Adipose tissue (tissue), 3 donors: ENCODE measurements around the gene KCNH6. TPM values are rescaled to one million over a fixed set of nuclear protein-coding genes. Genes with fewer than 3 reads are reported as not detected.

Experiments
- H3K27ac ChIP-seq: one replicate; pipeline ENCODE4 v1.5.1; 2013; ENCODE audit warnings: low read depth, low read length
- WGBS, 3 donors: extraction: QIAGEN DNeasy Blood & Tissue Kit; methylation state at CpG; one replicate each; pipeline ENCODE4 v1.1.7; 2013; 5-methylcytosine and 5-hydroxymethylcytosine counted together
- polyA plus RNA-seq, 3 donors: library from polyadenylated mRNA; stranded (reverse); fragments of 200-250 nt; gene quantifications; one replicate each; pipeline ENCODE4 v1.2.3, GENCODE V29; 2013
- donor health status: healthy with polysubstance abuse.
- donor health status: Bipolar disorder and iron deficiency.
- donor health status: healthy.

Gene KCNH6
- polyA plus RNA-seq, 3 donors, result 0.06 to 0.92 TPM; not detected in 1

DNA sequence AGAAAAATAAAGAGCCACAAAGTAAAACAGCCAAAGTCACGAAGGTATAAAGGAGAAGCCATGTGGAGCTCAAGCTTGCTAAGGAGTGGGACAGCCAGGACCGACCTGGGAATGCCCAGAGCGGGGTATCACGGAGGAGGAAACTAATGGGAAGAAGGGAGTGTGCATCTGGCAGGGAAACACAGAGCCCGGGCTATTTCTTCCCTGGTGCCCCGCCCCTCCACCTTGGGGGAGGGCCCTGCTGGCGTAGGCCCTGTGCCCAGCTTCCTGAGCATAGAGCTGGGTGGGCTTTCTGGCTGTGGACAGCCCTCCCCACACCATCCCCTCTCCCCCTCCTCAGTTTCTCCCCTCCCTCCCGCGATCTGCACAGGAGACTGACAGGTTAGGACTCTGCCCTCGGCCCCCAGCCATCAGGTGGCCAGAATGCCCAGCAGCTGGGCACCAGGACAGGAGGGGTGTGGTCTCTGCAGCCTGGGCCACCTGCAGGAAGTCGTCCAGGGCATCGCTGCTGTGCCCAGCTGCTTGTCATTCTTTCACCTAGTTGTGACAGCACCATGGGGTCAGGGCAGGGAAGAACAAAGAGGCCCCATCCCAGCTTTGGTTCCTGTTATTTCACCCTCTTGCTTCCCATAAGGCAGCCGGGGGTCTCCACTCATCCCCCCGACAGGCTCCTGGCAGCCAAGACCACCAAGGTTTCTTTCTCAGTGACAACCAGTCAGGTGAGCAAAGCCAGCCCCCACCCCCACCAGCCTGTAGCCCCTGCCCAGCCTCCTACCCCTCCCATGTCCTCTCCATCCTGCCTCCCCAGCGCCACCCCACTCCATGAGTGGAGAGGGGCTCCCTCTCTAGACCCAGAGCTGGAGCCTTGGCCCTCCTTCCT, 20.0 kb downstream of the KCNH6 start:
- no peak overlapping the region for H3K27ac ChIP-seq
- 48 to 54% (median 54%) methylated on average over 14 to 15 of the region's 15 CpGs for WGBS, 3 donors

DNA sequence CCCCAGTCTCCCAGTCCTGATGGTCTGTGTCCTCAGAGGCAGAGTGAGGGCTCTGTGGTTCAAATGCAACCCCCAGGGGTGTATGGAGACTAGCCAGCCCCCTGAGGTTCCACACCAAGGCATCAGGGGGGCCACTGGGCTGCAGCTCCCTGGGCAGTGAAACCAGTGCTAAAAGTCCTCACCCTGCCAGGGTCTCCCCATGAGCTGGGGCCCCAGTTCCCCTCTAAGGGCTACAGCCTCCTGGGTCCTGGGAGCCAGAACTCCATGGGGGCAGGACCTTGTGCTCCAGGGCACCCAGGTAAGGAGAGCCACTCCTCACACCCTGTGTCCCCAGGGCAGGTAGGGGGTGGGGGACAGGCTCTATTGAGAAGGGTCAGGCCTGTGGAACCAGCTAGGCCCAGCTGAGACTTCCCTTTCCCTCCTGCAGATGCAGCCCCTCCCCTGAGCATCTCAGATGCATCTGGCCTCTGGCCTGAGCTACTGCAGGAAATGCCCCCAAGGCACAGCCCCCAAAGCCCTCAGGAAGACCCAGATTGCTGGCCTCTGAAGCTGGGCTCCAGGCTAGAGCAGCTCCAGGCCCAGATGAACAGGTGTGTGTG, 20.8 kb downstream of the KCNH6 start:
- H3K27ac ChIP-seq, result no peak overlapping the region

DNA sequence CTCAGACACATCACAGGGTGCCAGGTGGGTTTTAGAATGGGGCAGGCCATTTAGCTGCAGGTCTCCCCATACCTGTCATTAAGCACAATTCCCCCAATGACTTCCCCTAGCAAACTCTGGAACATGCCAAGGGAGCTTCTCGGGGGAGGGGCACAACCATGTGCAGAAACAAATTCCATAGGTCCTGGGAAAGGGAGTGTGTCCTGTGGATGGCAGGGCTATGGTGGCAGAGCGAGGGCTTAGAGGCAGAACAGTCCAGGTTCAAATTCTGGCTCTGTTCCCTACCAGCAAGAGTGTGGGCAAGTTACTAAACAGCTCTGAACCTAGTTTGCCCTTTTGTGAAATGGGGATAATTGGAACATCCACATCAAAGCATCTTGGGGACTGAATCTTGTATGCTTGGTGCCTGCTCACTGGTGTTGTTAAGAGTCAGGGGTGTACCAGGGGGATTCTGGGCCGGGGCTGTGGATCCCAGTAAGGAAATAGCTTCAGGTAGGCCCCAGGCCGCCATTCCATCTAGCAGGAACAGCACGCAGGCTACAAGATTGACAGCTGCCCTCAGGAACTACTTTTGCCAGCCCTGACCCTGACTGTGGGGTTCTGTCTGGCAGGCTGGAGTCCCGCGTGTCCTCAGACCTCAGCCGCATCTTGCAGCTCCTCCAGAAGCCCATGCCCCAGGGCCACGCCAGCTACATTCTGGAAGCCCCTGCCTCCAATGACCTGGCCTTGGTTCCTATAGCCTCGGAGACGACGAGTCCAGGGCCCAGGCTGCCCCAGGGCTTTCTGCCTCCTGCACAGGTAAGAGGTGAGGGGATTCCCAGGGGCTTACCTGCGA, 21.5 kb downstream of the KCNH6 start:
- H3K27ac ChIP-seq, result no peak overlapping the region
- WGBS, 3 donors, result 89 to 92% (median 91%) methylated on average over 13 of the region's 13 CpGs

DNA sequence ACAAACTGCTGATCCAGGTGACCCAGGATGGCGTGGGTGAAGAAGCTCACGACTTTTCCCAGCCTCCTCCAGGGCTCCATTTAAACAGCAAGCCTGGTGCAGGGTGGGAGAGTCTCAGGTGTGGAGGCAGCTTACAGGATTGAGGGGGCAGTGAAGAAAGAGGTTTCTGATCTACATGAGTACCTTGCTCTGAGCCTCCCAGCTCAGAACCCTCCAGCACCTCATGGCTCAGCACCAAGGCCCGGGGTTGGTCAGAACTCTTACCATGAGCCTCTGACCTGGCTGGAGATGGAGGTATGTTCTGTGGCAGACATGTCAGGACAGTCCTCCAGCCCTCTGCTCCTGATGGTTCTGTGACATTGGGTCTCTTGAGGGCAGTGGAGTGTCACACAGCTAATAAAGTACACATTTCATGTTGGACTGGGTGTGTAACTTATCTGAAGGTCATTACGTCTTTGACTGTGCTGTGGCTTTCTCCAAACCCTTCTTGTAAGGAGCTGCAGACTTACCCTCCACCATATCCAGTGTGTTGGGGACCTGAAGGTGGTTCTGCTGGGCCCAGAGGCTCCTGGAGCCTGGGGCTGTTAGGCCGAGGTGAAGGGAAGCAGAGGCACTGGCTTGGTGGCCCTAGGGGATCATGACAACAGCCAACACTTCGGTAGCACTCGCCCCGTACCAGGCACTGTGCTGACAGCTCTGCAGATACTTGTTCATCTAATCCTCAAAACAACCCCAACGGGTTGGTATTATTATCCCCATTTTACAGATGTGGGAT, 23.3 kb downstream of the KCNH6 start:
- no peak overlapping the region for H3K27ac ChIP-seq
- 84 to 92% (median 90%) methylated on average over 9 of the region's 9 CpGs for WGBS, 3 donors

DNA sequence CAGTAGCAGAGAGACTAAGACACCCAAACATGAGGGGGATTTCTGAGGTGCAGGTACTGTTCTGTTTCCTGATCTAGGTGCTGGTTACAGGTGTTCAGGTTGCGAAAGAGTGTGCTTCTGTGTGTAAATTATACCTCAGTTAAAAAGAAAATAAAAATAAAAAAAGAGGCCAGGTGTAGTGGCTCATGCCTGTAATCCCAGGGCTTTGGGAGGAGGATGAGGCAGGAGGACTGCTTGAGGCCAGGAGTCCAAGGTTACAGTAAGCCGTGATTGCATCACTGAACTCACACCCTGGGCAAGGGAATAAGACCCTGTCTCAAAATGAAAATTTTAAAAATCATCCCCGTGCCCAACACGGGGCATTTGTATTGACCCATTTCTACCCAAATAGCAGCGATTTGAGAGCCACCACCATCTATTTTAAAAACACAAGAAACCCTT, 23.9 kb downstream of the KCNH6 start:
- no peak overlapping the region for H3K27ac ChIP-seq
- WGBS, 3 donors, result 59 to 75% (median 72%) methylated on average over 5 of the region's 5 CpGs

DNA sequence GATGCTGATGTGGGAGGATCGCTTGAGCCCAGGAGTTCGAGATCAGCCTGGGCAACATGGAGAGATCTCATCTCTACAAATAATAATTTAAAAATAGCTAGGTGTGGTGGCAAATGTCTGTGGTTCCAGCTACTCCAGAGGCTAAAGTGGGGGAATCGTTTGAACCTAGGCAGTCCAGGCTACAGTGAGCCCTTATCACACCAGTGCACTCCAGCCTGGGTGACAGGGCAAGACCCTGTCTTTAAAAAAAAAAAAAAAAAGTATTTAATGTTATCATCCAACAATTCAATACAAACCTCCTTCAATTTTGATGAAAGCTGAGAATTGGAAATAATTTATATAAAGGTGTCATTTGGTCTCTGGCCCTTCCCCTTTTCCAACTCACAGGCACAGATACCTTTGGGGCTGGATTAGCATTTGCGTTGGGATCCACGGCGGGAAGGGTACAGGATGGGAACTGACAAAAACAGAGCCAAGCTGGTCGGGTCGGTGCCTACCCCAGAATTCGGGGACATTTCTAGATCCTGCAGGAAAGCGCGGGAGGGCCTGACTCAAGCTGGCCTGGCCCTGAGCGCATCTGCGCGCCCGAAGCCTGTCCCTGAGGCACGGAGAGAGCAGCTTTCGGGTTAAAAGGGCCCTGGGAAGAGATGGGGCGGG, 26.3 kb downstream of the KCNH6 start:
- WGBS, 3 donors, result 17 to 18% (median 17%) methylated on average over 18 of the region's 18 CpGs

DNA sequence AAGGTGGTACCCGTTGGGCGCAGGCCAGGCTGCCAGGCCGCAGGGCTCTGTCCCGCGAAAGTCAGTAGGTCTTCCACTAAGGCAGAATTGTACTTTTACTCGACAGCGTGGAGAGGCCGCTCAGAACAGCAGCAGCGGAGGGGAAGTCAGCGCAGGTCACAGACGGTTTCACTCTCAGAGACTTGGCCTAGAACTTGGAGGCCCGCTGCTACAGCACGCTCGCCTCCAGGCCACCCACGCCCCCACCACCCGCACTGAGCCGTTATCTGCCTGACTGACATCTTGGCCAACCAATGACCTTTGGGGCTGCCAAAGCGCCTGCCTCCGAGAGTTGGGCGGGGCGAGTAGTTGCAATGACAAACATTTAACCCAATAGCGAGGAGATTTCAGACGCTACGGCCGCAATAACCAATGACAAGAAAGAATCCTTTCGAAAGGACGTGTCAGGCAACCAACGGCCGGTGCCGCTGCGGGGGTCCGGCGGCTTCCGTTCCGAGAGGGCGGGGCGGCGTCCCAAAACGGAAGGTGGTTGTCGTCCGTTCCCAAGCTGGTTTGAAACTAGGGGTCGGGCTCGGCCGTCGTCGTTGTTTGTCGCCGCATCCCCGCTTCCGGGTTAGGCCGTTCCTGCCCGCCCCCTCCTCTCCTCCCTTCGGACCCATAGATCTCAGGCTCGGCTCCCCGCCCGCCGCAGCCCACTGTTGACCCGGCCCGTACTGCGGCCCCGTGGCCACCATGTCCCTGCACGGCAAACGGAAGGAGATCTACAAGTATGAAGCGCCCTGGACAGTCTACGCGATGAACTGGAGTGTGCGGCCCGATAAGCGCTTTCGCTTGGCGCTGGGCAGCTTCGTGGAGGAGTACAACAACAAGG, 27.0 kb downstream of the KCNH6 start, which contains the start of gene DCAF7:
Gene DCAF7 (plus strand): TSS at position 532 of the 871 bp plus-strand sequence. CDS start 201 bp downstream, at position 733.
- H3K27ac ChIP-seq, result peak within 1 kb of the TSS; percentile 56
- WGBS, 3 donors, result 0% methylated on average over 61 to 72 of the region's 72 CpGs

More for the DNA sequence above, 26.3 kb downstream of the KCNH6 start:
- H3K27ac ChIP-seq, result peak overlapping the region; percentile 1

DNA sequence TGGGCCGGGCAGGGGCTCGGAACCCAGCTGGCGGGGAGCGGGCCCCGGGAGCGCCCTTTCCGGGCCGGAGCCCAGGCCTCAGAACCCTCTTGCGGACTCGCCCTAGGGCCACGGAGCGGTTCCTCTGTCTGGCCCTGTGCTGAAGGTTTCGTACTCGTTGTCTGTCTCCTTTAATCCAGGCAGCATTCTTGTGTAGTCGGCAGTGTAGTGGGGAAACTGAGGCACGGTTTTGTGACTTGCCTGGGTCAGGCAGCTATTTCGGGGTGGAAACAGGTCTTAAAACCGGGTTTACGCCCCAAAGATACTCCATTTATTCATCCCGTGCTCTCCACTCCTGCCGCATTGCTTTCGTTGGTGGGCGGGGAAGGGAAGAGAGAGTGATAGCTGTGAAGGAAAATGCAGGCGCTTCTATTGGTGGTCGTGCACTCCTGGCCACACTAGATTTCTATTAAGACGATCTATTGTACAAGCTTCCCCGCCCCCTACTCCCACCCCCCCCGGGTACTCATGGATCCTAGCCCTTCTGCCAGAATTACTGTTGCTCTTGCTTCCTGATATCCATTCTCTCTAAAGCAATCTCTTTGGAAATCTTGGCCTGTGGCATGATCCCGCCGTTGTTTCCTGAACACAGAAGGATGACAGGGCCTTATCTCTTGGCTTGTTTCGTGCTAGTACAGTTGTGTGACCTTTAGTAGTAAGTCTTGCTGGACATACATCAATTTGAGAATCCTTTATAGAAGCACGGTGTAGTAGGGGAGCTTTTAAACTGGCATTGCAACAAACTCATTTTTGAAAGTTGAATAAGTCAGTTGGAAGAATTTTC, 27.9 kb downstream of the KCNH6 start:
- WGBS, 3 donors, result 0 to 1% (median 0%) methylated on average over 32 of the region's 32 CpGs
- peak overlapping the region; percentile 56 for H3K27ac ChIP-seq

DNA sequence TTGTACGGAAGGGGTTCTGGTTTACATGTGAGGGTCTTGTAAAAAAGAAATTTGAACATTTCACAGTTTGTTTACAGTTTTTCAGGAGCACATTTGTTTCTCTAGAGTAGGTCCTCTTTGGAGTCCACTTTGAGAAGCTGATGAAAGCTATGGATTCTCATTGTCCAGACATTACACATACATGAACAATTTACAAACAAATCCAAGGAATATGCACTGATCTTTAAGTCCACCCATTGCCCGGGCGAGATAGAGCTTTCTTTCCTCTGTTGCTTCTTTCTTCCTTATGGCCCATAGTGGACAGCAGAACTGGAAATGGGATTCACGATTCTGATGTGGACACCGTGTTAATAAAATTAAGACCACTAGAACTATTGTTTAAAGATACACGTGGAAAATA, 29.1 kb downstream of the KCNH6 start:
- H3K27ac ChIP-seq, result no peak overlapping the region
- WGBS, 3 donors, result 39 to 61% (median 61%) methylated on average over 6 of the region's 6 CpGs

DNA sequence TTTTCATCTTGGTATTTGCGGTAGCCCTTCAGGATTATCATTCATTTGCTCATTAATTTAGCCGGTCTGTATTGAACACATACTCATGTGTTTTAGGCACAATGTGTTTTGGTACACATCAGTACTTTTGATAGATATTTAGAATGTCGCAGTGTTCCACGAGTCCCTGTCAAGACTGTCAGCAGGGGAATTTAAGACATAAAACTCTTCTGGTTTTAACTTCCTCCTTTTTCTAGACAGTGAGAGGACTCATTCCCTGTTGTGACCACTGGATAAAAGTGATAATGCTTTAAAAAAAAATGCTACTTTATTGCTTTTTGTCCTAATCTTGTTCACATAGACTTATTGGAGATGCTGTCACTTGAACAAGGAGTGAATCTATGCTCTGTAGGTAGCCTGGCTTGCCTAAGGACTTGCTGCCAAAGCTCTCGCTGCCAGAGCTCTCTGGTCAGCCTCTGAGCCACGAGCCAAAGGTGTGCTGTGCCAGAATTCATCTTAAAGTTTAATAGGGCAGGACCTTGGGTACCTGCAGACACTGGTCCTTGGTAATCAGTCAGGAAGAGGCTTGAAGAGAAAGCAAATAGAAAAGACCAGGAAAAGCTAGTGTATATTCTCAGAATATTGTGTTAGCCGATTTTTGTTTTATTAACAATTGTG, 32.5 kb downstream of the KCNH6 start:
- 47 to 72% (median 71%) methylated on average over 7 of the region's 7 CpGs for WGBS, 3 donors

DNA sequence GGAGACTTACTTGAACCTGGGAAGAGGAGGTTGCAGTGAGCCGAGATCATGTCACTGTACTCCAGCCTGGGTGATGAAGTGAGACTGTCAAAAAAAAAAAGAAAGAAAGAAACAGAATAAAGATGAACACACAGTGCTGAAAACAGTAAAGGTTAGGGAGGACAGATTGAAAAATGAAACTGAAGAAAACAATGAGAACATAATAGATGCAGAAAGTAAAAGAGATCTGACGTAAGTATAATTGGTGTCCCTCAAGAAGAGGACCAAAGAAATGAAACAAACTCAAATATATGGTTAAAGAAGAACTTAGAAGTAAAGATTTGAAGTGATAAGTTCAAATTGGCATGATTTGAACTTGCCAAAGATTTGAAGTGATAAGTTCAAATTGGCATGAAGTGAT, 34.3 kb downstream of the KCNH6 start:
- WGBS, 3 donors, result 98 to 99% (median 99%) methylated on average over 2 of the region's 2 CpGs
- H3K27ac ChIP-seq, result no peak overlapping the region

More for the DNA sequence above, 32.5 kb downstream of the KCNH6 start:
- no peak overlapping the region for H3K27ac ChIP-seq

DNA sequence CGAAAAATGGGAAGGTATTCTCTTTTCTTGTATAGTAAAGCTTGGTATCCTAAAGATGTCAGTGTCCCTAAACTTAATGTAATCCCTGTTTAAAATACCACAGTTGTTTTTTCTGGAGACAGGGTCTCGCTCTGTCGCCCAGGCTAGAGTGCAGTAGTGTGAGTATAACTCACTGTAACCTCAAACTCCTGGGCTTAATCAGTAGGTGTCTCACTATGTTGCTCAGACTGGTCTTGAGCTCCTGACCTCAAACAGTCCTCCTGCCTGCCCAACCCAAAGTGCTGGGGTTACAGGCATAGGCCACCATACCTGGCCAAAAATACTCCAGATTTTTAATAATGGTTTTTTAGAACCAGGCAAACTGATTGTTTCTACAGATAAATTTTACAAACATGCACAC, 35.3 kb downstream of the KCNH6 start:
- H3K27ac ChIP-seq, result no peak overlapping the region
- 81 to 96% (median 93%) methylated on average over 3 of the region's 3 CpGs for WGBS, 3 donors

DNA sequence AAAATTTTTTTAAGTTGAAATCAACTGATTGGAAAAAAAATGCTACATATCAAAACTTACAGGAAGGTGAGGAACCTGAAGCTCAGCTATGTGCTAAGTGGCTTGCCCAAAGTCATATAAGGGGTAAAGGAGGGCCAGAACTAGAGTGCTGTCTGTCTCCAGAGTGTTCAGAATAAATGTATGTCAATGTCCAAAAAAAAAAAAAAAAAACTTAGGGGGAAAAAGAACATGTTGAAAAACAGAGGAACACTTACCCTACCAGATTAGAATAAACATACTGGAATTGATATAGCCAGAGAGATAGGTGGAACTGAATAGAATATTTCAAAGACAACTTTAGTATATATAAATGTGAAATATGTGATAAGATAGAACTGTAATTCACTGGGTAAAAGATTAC, 38.7 kb downstream of the KCNH6 start:
- no peak overlapping the region for H3K27ac ChIP-seq

DNA sequence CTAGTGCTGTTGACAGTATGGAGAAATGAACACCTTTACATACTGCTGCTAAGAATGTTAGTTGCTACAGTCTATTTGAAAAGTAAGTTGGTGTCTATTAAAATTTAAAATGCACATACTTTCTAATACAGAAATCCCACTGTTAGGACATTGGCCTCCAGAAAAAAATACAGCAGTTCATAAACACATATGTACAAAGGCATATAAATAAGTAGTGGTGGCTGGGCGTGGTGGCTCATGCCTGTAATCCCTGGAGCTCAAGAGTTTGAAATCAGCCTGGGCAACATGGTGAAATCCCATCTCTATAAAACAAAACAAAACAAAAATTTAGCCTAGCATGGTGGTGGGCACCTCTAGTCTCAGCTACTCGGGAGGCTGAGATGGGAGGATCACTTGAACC, 40.2 kb downstream of the KCNH6 start:
- H3K27ac ChIP-seq, result no peak overlapping the region
- WGBS, 3 donors, result 99 to 100% (median 100%) methylated on average over 2 of the region's 2 CpGs

DNA sequence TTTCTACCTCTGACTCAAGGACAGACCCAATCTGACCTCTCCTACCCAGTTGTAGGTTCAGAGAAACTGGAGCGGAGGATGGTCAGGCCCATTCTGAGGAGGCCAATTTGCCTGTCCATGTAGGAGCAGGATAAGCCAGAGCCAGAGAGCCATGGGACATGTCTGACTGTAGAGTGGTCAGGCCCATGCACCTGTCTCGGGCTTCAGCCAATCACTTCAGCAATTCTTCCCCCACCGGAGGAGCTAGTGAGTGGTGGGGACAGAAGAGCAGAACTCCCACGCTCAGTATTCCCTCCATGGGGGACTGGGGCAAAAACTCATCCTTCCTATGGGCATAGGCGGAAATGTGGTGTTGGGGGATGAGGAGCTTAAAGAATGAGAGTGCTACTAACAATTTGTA, 41.4 kb downstream of the KCNH6 start:
- 95 to 99% (median 97%) methylated on average over 5 of the region's 5 CpGs for WGBS, 3 donors
- no peak overlapping the region for H3K27ac ChIP-seq

DNA sequence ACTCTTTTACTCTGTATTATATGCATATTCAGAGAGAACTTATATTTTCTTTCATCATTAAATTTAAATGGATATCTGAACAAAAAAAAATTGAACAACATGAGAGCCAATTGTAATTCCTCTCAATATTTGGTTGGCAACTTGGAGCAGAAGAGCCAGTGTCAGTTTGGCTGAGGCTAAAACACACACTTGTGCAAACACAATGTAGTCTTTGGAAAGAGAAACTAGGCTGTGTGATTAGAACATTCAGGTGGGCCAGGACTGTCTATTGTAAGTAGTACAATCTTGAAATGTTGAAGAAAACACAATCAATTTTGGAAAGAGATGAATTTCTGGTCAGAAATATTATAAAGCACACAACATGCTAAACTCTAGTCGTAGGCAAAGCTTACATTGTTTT, 44.1 kb downstream of the KCNH6 start:
- WGBS, 3 donors, result 92 to 98% (median 97%) methylated on average over 1 of the region's 1 CpG
- H3K27ac ChIP-seq, result no peak overlapping the region
